ENCODE data around the gene ZNF467.

GRCh38 chr7:149818536-149818840 is 45.1 kb upstream of the ZNF467 start:
- TF ChIP-seq POLR2A (IDR thresholded peaks at IDR 0.05; ENCODE audit: low read depth, low read length), result no peak
- TF ChIP-seq, protein P1, sequence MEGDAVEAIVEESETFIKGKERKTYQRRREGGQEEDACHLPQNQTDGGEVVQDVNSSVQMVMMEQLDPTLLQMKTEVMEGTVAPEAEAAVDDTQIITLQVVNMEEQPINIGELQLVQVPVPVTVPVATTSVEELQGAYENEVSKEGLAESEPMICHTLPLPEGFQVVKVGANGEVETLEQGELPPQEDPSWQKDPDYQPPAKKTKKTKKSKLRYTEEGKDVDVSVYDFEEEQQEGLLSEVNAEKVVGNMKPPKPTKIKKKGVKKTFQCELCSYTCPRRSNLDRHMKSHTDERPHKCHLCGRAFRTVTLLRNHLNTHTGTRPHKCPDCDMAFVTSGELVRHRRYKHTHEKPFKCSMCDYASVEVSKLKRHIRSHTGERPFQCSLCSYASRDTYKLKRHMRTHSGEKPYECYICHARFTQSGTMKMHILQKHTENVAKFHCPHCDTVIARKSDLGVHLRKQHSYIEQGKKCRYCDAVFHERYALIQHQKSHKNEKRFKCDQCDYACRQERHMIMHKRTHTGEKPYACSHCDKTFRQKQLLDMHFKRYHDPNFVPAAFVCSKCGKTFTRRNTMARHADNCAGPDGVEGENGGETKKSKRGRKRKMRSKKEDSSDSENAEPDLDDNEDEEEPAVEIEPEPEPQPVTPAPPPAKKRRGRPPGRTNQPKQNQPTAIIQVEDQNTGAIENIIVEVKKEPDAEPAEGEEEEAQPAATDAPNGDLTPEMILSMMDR (IDR thresholded peaks at IDR 0.05; ENCODE audit: extremely low read depth in 1 of 2, insufficient read depth in 1 of 2, low read depth in 1 of 2, low read length in 2 of 2), result no peak
- no peak for TF ChIP-seq MYC (IDR thresholded peaks at IDR 0.05; ENCODE audit: low read depth, low read length)
- no peak for TF ChIP-seq POLR2AphosphoS5 (IDR thresholded peaks at IDR 0.05; ENCODE audit: insufficient read depth, low read depth, low read length)
- no peak for TF ChIP-seq FOS (IDR thresholded peaks at IDR 0.05; ENCODE audit: borderline replicate concordance, insufficient read depth, low read length)
- TF ChIP-seq EZH2 (IDR thresholded peaks at IDR 0.05; ENCODE audit: borderline replicate concordance, low read depth, low read length, severe bottlenecking), result no peak

All from endothelial cell of umbilical vein (primary cell).